HUDEP-2 (cell line): ENCODE data around the gene SEBOX.
"Not testable (repeated sequence)": the region's sequence is repeated elsewhere in the genome, so short reads cannot be mapped to it uniquely, and the experiment has no call there.

Experiments
- DNase-seq, 76 experiments: peaks; one replicate each; lab custom pipeline; 2025; ENCODE audit not compliant: unreplicated experiment in 76 of 76; lab: John Stamatoyannopoulos, UW

Gene SEBOX

GRCh38 chr17:28342313-28342712 lies 22.7 kb downstream of the SEBOX start:
- DNase-seq: no peak

- no peak for DNase-seq
Observed at GRCh38 chr17:28341516-28341915, 23.5 kb downstream of the SEBOX start.

DNA sequence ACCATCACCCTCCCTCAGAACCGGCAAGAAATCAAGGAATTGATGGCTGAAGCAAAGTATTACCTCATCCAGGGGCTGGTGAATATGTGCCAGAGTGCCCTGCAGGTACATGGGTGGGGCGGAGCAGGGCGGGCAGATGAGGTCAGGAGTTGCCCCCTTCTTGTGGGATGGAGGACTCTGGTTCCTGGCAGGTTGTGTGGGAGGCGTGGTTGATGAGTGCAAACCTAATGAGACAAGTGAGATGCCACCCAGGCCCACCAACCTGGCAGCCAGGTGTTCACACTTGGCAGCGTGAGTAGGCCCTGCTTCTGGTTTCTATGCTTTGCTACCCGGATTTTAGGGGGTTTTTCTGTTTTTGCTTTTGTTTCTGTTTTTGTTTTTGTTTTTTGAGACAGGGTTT lies 24.6 kb downstream of the SEBOX start:
- DNase-seq: no peak

- no peak for DNase-seq
Observed at GRCh38 chr17:28339431-28339830, 25.6 kb downstream of the SEBOX start.

GRCh38 chr17:28338769-28339212 lies 26.2 kb downstream of the SEBOX start:
- DNase-seq: not testable (repeated sequence)

GRCh38 chr17:28338056-28338768 lies 26.8 kb downstream of the SEBOX start:
- no peak for DNase-seq

- peak in 16 of 76 experiments; percentile 2 to 31 (median 13) for DNase-seq
Observed at GRCh38 chr17:28335959-28336871, 28.8 kb downstream of the SEBOX start.

- peak in 75 of 76 experiments; percentile 59 to 99 (median 96) for DNase-seq
Observed at GRCh38 chr17:28335201-28335958, 29.6 kb downstream of the SEBOX start, which contains the start of the genes IFT20 and TNFAIP1. Gene IFT20 (minus strand): TSS chr17:28335472. CDS start chr17:28331985, 3,487 bp downstream. Gene TNFAIP1 (plus strand): TSS chr17:28335761. CDS start chr17:28339522, 3,761 bp downstream.

DNA sequence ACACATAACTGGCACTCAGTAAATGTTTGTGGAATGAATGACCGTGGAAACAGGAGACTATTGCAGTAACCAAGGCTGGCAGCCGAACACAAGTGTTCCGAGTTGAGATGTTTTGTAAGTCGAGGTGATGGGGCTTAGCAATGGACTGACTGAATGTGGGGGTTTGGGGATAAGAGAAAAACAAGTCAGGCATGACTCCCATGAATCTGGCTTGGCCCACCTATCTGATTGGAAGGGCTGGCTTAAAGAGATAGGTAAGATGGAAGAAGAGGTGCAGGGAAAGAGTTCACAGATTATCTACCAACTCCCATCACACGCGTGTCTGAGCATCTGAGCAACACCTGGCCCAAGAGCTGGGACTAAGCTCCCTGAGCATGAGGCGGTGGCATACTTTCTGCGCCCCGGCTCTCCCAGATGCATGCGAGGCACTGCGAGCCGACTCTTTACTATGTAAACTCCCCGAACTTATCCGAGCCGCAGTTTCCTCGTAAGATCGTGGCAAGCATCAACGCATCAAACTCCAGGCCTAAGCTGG lies 30.3 kb downstream of the SEBOX start:
- no peak for DNase-seq

DNA sequence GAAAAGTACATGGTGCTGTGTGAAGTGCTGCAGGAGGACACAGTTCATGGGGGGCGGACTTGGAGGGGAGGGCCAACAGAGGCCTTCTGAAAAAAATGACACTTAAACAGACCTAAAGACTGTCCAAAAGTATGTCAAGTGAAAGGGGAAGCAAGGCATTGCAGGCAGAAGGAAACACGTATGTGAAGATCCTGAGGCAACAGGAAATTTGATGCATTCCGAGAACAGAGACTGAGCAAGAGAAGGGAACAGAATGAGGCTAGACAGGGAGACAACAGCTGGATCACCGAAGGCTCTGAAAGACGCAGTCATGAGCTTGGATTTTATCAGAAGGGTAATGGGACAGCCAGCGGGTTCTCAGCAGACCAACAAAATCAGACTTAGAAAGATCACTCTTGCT lies 30.8 kb downstream of the SEBOX start:
- no peak for DNase-seq

DNA sequence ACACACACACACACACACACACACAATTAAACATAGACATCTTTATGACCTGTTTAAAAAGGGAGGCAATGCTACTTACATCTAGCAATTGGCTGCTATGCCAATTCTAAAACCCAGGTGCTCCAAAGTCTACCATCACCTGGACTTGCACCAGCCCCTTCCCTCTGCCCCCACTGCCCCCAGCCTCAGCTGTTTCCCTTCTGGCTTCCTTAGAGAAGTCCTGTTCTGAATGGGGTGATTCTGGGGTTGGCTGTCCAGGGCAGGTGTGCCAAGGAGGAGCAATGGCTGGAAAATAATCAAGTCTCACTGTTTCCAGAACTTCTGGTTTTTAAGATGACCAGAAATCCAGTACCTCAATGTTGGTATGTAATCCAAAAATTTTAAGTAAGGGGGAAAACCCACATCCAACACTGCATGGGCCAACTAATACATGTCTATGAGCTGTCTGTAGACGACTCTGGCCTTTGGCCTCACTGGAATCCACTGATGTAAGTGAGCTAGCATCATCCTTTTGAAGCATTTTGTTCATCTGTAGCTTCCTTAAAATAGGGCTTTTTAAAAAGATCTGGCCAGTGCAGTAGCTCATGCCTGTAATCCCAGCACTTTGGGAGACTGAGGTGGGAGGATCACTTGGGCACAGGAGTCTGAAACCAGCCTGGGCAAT lies 31.8 kb downstream of the SEBOX start:
- DNase-seq: no peak

DNA sequence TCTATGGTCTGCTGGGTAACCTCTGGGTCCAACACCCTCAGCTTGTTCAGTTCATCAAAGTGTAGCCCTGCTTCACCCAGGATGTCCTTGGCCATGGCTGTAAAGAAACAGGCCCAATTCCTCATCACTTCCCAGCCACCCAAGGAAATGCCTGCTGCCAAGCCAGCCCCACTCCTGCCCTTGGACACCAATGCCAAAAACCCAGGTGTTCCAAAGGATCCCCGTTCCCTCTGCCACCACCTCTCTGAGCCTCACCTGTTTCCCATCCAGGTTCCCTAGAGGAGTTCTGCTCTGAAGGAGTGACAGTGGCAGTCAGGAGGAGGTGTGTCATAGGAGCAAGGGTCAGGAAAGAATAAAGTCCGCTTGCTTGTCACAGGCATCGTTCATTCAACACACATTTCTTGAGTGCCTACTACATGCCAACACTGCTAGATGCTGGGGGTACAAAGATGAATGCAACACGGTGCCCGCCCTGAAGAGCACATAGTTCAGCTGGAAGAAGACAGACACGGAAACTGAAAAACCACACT lies 33.0 kb downstream of the SEBOX start:
- no peak for DNase-seq

- DNase-seq: no peak
Observed at GRCh38 chr17:28330671-28331070, 34.3 kb downstream of the SEBOX start.

DNA sequence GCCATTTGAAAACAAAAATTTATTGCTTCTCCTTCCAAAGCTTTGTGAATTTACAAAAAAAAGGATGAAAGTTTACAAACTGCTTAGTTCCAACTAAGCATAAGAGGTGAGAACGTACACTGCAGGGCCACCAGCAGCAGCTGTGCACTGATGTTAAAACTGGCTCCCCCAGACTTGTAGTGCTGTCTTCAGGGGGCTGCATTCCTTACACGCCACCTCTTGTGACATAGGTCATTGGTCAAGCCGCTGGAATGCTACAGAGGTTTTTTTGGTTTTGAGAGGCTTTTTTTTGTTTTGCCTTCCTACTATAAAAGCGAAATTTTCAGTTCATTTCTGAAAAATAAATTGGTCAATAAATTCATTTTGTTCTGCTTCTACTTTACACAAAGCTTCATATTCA lies 36.7 kb downstream of the SEBOX start:
- DNase-seq: no peak

GRCh38 chr17:28327709-28328108 lies 37.3 kb downstream of the SEBOX start:
- no peak for DNase-seq

DNA sequence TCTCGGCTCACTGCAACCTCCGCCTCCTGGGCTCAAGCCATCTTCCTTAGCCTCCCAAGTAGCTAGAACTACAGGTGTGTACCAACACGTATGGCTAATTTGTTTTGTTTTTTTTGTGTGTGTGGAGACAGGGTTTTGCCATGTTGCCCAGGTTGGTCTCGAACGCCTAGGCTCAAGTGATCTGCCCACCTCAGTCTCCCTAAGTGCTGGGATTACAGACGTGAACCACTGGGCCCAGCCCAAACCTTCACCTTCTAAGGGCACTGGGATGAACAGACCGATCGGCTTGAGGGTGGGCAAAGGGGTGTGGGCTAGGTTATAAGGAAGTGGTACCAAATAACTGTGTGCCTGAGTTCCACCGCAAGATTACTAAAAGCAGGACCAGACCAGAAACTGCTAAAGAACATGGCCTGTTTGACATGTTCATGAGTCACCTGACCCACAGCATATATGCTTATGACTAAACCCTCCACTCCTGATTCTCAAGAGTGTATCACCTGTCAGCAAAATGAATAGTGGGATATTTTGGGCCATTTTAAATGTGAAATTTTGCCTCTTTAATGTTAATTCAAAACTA lies 37.9 kb downstream of the SEBOX start:
- DNase-seq: no peak

DNA sequence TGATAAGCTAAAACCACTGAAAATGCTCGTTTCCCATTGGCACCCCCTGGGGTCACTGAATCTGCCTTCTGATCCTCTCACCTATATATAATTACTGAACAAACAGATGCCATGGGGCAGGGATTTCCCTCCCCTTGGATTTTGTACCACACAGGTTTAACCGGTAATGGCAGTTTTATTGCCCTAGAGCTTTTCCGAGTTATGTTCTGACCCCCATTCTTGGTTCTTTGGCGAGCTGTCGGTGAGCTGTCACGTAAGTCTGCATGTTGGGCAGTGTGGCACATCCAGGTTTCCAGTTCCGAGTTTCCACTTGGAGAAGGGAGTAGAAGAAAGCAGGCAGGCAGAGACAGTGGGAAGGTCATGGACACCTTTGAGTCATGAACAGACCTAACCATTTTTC lies 38.9 kb downstream of the SEBOX start:
- no peak for DNase-seq

GRCh38 chr17:28325211-28325610 lies 39.8 kb downstream of the SEBOX start:
- DNase-seq: no peak

GRCh38 chr17:28324781-28325180 lies 40.2 kb downstream of the SEBOX start:
- no peak for DNase-seq
